IPS-18c (cell line): ENCODE results near the gene HIVEP1.
"Not testable (repeated sequence)": the region's sequence is repeated elsewhere in the genome, so short reads cannot be mapped to it uniquely, and the experiment has no call there.

Experiments used
- H3K4me3 ChIP-seq: 2 replicates; pipeline ENCODE4 v1.7.0; 2013; ENCODE audit warnings: low read depth, mild to moderate bottlenecking, low read length, moderate library complexity; ENCODE audit not compliant: insufficient read depth
- H3K9me3 ChIP-seq: one replicate; pipeline ENCODE4 v1.6.1; 2013; ENCODE audit warnings: mild to moderate bottlenecking, low read length, moderate library complexity; ENCODE audit not compliant: control insufficient read depth, insufficient read depth

HIVEP1 gene

DNA sequence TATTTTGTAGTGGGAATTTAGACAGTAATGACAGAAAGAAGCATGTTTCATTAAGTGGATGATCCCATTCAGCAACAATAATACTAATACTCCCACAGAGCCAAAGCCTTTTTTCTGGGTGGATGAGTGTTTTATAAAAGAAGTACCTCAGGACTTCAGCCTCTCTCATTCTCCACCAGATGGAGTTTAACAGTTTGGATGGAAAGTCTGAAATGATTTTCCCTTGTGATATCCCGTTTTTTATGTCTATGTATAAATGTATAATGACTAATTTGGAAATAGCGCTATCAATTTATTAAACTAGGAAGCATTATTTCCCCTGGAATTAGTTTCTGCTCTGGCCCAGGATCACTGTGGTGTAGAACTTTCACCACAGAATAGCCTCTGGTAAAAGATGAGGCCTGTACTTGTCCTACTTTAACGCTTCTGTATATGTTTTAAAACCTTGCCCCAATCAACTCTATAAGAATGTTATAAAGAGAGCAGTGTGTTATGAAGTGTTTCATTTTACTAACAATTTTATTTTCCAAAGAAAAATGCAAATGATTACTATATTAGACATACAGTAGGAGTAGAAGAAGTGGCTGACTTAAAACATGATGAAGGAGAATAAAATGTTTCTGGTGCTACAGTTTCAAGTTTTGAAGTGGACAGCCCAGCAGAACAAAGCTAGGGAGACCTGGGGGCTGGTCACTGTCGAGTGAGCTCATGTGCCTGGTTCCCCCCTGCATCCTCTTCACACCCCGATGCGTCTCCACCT lies 135.6 kb downstream of the HIVEP1 start:
- H3K4me3 ChIP-seq = no peak overlapping the region
- no peaks in the 10 kb centered on the region for H3K9me3 ChIP-seq

DNA sequence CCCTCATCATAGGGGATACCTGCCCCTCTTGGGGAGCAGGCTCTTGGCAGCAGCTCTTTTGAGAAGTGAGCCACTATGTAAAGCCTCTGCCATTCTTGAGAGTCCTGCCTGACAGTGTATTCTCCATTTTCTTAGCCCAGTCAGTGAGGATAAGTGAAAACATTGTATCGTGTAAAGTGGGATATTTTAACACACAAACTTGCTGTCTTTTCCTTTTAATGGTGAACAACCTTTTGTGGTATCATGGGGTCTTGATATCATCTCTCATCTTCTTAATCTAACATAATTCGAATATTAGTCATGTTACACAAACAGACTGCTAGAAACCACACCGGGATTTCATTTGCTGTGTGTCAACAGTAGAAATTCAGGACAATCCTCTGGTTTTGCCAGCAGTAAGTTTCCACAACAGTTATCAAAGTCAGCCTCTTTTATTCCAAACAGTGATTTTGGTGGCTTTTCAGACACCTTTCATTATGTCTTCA lies 136.2 kb downstream of the HIVEP1 start:
- Histone ChIP-seq H3K4me3 (no peak overlapping the region), H3K9me3 (no peaks in the 10 kb centered on the region)

DNA sequence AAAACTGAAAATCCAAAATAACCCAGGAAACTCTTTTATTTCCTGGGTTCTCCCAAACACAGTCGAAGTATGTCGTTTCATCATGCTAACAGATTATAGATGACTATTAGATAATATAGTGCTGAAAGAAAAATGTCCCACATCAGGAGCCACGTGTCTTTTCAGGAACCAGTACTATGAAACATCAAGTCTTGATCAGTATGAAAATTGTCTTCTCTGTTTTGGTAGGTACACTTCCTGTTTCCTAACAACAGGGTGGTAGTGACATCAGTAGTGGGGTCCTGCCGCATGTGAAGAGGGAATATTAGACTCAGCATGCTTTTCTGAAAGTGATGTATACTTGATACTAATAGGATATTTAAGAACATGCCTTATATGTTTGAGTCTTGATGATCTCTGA lies 136.7 kb downstream of the HIVEP1 start:
- H3K4me3 ChIP-seq = no peak overlapping the region

DNA sequence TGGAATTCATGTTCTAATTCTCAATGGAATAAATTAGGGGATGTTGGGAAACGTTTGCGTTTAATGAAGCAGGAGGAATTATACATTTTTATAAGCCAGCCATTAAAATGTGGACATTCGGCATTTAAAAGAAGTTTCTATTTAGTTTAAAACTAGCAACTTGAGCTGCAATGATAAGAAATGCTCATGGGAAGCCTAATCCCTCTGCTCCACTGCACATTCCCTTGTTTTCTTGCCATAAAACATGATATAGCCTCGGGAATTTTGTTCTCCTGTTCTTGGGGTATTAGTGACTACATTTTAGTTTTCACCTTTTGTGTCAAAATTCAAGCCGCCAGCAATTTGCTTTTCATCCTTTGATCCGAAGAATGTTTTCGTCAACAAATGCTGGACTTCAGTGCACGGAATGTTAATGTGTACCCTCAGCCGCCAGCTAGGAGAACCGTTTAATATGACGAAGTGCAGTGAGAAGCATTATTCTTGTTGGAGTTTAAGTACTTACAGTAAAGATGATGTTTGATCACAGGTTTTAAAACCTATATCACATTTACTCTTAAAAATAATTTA lies 137.9 kb downstream of the HIVEP1 start:
- Histone ChIP-seq H3K4me3 (no peak overlapping the region), H3K9me3 (no peaks in the 10 kb centered on the region)

More for the DNA sequence above, 136.7 kb downstream of the HIVEP1 start:
- H3K9me3 ChIP-seq = no peaks in the 10 kb centered on the region

DNA sequence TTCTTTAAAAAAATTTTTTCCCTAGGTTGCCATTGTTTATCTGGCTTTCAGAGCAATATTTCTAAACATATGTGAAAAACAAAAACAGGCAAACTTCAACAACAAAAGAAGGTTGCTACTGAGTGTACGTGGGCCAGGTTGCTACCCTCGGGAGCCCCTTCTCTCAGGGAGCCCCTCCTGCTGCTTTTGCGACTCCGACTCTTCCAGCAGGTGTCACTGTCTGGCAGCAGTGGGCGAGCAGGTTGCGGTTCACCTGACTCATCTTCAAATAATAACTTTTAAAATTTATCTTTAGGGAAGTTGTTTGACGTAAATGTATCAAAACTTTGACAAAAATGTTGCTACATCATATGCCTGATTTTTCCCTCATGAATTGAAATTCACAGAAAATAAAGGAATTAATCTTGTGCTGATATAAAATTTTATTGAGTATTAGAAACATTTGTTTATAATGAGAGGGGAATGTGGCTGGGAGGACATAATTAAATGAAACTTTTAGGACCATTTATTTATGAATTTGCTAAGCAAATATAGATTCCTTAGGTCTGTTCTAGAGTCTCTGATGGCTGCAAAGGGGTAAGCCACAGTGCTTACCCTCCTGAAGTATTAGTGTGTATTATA lies 138.8 kb downstream of the HIVEP1 start:
- Histone ChIP-seq H3K9me3 (no peaks in the 10 kb centered on the region), H3K4me3 (no peak overlapping the region)

DNA sequence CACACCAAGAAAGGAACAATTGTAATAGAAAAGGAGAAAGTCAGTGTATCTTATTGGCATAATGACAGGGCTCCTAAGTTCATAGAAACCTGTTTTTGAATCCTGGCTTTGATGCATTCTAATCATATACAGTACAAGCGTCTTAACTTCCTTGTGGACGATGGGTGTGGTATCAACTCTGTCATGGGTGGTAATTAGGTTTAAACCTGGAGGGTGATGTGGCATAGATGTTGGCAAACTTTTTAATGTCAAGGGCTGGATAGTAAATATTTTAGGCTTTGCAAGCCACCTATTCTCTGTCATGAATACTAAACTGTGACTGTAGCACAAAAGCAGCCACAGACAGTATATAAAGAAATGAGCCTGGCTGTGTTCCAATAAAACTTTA lies 139.3 kb downstream of the HIVEP1 start:
- Histone ChIP-seq H3K9me3 (no peaks in the 10 kb centered on the region), H3K4me3 (no peak overlapping the region)

DNA sequence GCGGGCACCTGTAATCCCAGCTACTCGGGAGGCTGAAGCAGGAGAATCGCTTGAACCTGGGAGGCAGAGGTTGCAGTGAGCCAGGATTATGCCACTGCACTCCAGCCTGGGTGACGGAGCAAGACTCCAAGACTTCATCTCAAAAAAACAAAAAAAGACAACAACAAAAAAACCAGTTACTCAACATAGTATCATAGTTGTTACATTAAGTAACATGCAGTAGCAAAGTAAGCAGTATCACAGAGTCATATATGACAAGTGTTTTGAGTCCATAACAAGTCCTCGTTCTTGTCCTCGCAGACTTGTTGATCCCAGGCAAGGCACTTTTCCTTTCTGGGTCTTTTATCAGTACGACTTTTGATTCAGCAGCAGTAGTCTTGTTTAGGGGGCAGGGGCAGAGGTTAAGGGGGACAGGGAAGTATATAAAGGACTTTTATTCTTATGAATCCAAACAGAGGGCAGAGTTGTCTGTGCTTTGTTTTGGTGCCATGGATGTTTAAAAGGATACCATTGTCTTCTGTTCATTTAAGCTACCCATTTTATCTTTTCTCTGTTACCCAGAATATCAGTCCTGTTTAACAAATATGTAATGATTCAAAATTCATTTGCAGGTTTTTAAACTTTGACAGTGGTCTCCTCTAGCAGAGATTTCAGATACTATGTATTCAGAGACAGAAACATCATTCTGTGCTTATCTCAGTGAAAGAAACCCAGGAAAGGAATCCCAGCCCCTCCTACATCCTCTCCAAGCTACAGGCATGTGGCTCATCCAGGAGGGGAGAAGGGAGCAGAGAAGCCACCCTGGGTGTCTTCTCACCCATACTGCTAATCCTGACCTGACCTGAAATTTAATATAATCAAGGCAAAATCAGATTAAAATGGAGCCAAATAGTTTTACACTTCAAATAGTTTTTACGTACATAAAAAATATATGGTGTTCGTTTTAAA lies 140.2 kb downstream of the HIVEP1 start:
- H3K9me3 ChIP-seq = no peaks in the 10 kb centered on the region
- H3K4me3 ChIP-seq = no peak overlapping the region

DNA sequence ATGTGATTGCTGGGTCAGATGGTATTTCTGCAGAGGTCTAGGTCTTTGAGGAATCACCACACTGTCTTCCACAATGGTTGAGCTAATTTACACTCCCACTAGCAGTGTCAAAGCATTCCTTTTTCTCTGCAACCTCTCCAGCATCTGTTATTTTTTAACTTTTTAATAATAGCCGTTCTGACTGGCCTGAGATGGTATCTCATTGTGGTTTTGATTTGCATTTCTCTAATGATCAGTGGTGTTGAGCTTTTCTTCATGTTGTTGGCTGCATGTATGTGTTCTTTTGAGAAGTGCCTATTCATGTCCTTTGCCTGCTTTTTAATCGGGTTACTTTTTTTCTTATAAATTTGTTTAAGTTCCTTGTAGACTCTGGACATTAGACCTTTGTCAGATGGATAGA lies 143.7 kb downstream of the HIVEP1 start:
- not testable (repeated sequence) for H3K9me3 ChIP-seq, H3K4me3 ChIP-seq

DNA sequence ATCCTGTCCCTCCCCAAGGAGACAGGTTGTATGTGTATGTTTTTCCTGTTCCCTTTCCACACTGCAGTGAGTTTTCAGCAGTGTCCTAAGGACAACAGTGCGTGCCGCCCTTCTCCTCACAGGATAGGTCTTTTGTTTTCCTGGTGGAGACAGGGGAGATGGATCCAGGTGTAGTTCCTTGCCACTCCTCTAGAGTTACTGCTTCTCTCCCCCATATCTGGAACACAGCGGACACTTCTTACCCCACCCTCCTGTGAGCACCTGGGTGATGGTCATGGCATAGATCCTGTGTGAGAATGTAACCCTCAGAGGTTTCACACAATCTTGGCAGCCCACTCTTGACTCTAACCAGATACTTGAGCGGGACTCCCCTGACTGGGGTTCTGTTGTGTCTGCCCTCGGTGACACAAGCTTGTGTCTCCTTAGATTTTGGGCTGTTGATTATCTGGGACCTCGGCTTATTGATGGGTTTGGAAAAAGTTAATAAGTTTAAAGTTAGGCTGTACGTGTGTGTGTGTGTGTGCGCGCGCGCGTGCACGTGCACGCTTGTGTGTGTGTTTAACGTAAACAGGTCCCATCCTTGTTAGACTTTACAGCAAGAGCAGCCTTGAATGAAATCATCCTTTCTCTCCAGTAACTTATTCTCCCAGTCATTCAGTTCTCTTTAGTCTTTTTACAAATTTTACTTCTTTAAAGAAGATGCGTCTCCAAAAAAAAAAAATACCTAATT lies 146.7 kb downstream of the HIVEP1 start:
- H3K9me3 ChIP-seq = no peaks in the 10 kb centered on the region
- no peak overlapping the region for H3K4me3 ChIP-seq

DNA sequence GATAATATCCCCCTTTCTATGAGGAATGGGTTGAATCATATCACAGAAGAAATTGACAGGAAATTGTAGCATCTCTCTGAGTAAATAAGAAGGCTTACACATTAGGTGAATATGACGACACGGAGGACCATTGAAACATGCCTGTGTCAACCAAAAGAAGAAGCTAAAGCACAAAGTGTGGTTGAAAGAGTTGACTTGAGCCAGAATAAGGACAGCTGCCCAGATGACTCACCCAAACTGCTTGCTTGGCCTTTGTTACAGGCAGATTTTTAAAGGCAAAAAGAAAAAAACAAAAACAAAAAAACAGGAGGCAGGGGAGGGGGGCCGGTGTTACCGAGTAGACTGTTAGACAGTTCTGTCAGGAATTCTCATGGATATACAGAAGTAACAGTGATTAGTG lies 148.2 kb downstream of the HIVEP1 start:
- H3K4me3 ChIP-seq = no peak overlapping the region
- H3K9me3 ChIP-seq = no peaks in the 10 kb centered on the region

DNA sequence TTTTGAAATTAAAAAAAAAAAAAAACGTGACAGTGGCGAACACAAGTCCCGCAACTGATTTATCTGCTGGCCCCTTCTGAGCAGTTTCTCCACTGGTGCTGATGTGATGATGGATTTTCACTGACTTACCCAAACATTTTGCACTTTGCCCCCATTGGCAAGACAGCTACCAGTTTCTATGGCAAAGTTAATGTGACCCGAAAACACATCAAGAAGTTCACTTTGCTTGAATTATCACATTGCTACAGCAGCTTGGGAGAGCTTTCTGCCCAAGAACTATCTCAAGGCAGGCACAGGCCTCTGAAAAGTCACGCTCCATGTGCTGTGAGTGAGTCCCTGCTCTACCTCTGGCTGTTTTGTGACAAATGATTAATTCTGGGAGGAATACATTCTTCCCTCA lies 150.1 kb downstream of the HIVEP1 start:
- Histone ChIP-seq H3K9me3 (no peaks in the 10 kb centered on the region), H3K4me3 (no peak overlapping the region)

DNA sequence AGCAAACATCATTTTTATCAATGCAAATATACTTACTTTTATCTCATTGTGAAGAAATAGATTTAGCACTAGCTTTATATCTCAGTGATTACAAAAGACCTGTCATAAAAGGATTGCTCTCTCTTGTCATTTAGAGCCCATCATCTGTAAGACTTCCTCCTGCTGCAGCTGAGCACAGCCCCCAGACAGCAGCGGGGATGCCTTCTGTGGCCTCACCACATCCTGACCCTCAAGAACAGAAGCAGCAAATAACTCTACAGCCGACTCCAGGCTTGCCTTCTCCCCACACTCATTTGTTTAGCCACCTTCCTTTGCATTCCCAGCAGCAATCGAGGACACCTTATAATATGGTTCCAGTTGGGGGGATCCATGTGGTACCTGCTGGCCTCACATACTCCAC lies 151.0 kb downstream of the HIVEP1 start:
- H3K4me3 ChIP-seq = no peak overlapping the region
- no peaks in the 10 kb centered on the region for H3K9me3 ChIP-seq

DNA sequence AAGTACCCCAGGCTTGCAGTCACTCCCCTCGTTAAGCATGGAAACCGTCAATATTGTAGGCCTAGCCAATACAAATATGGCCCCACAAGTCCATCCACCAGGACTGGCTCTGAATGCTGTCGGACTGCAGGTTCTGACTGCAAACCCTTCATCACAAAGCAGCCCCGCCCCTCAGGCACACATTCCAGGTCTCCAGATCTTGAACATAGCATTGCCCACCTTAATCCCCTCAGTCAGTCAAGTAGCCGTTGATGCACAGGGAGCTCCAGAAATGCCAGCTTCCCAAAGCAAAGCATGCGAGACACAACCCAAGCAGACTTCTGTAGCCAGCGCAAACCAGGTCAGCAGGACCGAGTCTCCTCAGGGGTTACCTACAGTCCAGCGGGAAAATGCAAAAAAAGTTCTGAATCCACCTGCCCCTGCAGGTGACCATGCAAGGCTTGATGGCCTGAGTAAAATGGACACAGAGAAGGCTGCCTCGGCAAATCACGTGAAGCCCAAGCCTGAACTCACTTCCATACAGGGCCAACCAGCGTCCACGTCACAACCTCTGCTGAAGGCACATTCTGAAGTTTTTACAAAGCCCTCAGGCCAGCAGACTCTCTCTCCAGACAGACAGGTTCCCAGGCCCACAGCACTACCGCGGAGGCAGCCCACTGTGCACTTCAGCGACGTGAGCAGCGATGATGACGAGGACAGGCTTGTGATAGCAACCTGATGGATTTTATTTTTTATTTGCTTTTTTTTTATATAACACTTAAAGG lies 151.8 kb downstream of the HIVEP1 start:
- Histone ChIP-seq H3K4me3 (no peak overlapping the region), H3K9me3 (no peaks in the 10 kb centered on the region)

DNA sequence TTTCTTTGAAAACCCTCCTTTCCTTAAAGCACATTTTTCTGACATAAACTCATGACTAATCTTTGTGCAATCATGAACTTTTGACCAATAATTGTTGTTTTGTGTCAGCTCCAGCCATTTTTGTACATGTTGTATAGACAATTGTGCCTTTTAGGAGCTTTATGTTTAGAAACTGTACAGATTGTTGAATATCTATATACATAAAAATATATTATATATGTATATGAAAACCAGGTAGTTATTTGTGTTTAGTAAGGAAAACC lies 152.3 kb downstream of the HIVEP1 start:
- Histone ChIP-seq H3K9me3 (no peaks in the 10 kb centered on the region), H3K4me3 (no peak overlapping the region)

DNA sequence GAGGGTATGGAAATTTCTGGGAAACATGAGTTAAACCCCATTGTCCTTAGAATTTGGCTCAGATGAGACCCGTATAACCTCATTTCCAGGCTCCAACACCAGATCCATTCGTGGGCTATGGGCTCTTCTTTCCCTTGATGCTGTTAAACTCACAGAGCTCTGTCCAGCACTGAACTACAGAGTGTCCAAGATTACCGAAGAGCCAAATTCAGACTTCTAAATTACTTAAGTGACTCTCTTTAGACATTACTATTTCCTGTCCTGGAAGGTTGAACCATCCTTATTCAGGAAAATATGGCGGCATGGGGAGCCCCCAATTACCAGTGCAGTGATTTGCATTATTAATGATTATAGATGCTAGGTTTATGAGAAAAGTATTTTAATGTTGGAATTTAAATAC lies 153.2 kb downstream of the HIVEP1 start:
- Histone ChIP-seq H3K4me3 (no peak overlapping the region), H3K9me3 (no peaks in the 10 kb centered on the region)

DNA sequence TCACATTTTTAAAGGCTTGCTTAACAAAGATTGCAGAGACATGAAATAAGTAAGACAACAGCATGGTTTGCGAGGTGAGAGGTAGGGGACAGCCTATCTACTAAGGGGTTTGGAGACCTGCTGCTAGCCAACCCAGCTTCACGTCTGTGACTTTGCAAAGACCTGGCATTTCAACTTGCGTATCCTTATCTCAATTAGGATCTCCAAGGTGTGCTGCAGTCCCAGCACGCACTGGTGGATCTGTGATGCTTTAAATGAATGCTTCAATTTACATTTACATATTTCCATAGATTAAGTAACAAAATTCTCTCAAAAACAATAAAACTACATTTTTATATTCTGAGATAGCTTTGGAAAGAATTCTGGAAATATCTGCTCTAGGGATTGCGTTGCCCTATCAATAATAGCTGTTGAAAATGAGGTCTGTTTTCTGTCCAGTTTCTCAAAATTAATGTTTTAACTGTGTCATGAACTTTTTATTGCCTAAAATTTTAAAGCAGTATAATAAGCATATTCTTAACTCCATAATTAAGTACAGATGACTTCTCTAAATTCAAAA lies 153.7 kb downstream of the HIVEP1 start:
- Histone ChIP-seq H3K4me3 (no peak overlapping the region), H3K9me3 (no peaks in the 10 kb centered on the region)
